ENCODE results near the gene ZNF217. TPM values are rescaled to one million over a fixed set of nuclear protein-coding genes. Genes with fewer than 3 reads are reported as not detected.

The ZNF217 gene
- total and polyA plus RNA-seq, 9 of the 15 experiments (the other 6 are each of a cell fraction or from before 2014, with no cell fraction given) = 3.0 to 41.8 (median 16.8) TPM

GRCh38 chr20:53578492-53579222, 15.0 kb downstream of the ZNF217 start (continued):
- TF ChIP-seq, protein P1, sequence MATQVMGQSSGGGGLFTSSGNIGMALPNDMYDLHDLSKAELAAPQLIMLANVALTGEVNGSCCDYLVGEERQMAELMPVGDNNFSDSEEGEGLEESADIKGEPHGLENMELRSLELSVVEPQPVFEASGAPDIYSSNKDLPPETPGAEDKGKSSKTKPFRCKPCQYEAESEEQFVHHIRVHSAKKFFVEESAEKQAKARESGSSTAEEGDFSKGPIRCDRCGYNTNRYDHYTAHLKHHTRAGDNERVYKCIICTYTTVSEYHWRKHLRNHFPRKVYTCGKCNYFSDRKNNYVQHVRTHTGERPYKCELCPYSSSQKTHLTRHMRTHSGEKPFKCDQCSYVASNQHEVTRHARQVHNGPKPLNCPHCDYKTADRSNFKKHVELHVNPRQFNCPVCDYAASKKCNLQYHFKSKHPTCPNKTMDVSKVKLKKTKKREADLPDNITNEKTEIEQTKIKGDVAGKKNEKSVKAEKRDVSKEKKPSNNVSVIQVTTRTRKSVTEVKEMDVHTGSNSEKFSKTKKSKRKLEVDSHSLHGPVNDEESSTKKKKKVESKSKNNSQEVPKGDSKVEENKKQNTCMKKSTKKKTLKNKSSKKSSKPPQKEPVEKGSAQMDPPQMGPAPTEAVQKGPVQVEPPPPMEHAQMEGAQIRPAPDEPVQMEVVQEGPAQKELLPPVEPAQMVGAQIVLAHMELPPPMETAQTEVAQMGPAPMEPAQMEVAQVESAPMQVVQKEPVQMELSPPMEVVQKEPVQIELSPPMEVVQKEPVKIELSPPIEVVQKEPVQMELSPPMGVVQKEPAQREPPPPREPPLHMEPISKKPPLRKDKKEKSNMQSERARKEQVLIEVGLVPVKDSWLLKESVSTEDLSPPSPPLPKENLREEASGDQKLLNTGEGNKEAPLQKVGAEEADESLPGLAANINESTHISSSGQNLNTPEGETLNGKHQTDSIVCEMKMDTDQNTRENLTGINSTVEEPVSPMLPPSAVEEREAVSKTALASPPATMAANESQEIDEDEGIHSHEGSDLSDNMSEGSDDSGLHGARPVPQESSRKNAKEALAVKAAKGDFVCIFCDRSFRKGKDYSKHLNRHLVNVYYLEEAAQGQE (IDR thresholded peaks at IDR 0.05; ENCODE audit: borderline replicate concordance) = peak; percentile 83; the same call in 1 of the 2 replicates
- TF ChIP-seq, protein P1 (CRISPR knock-in tag; IDR thresholded peaks at IDR 0.05; ENCODE audit: low read depth) = no peak
- TF ChIP-seq EP400 (IDR thresholded peaks at IDR 0.05) (peak; percentile 29; the same call in 1 of the 2 replicates), ZSCAN32 (CRISPR knock-in tag; IDR thresholded peaks at IDR 0.05) (no peak), ZNF354B (CRISPR knock-in tag; IDR thresholded peaks at IDR 0.05) (no peak), HNRNPH1 (optimal IDR thresholded peaks at IDR 0.05; ENCODE audit: low read depth, low read length) (no peak), FOXJ3 (CRISPR knock-in tag; IDR thresholded peaks at IDR 0.05) (no peak), DPF2 (IDR thresholded peaks at IDR 0.05) (peak; percentile 9; the same call in 1 of the 2 replicates), ATF1 (CRISPR knock-in tag; IDR thresholded peaks at IDR 0.05) (no peak), ATF1 (tag; IDR thresholded peaks at IDR 0.05) (no peak), GATAD2A (IDR thresholded peaks at IDR 0.05) (peak; percentile 20; the same call in 1 of the 2 replicates), RNF219 (CRISPR knock-in tag; IDR thresholded peaks at IDR 0.05) (no peak), MYBL2 (IDR thresholded peaks at IDR 0.05; ENCODE audit: low read depth) (peak; percentile 52; the same call in 1 of the 2 replicates), MYBL2 (CRISPR knock-in tag; IDR thresholded peaks at IDR 0.05; ENCODE audit: borderline replicate concordance) (no peak)
- TF ChIP-seq, protein P2, sequence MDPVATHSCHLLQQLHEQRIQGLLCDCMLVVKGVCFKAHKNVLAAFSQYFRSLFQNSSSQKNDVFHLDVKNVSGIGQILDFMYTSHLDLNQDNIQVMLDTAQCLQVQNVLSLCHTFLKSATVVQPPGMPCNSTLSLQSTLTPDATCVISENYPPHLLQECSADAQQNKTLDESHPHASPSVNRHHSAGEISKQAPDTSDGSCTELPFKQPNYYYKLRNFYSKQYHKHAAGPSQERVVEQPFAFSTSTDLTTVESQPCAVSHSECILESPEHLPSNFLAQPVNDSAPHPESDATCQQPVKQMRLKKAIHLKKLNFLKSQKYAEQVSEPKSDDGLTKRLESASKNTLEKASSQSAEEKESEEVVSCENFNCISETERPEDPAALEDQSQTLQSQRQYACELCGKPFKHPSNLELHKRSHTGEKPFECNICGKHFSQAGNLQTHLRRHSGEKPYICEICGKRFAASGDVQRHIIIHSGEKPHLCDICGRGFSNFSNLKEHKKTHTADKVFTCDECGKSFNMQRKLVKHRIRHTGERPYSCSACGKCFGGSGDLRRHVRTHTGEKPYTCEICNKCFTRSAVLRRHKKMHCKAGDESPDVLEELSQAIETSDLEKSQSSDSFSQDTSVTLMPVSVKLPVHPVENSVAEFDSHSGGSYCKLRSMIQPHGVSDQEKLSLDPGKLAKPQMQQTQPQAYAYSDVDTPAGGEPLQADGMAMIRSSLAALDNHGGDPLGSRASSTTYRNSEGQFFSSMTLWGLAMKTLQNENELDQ (CRISPR knock-in tag; IDR thresholded peaks at IDR 0.05; ENCODE audit: borderline replicate concordance) = no peak
